Camera-type eye (tissue), 1 donor: ENCODE results near the gene TAF5L. TPM values are rescaled to one million over a fixed set of nuclear protein-coding genes. Genes with fewer than 3 reads are reported as not detected.

Experiments used
- total RNA-seq: library from RNA; depleted of rRNA; stranded (reverse); fragments of >200 nt; gene quantifications from one replicate; pipeline ENCODE4 v1.2.3, GENCODE V29; 2014

TAF5L gene
- total RNA-seq: 13.8 TPM

GRCh38 chr1:229625915-229626831 lies at the start of gene TAF5L, which contains the start of gene URB2:
Gene TAF5L (minus strand): TSS chr1:229626122. CDS start chr1:229614482, 11,640 bp downstream.
Gene URB2 (plus strand): TSS chr1:229626247. CDS start chr1:229627634, 1,387 bp downstream.

GRCh38 chr1:229558460-229559335 lies 67.2 kb downstream of the TAF5L start, which contains the start of gene ABCB10:
Gene ABCB10 (minus strand): TSS chr1:229558707. CDS start chr1:229558652, 55 bp downstream.

Other genes starting within 250 kb of the TAF5L start
- gene ACTA1, start 192.0 kb downstream of the TAF5L start, total RNA-seq: 82.8 TPM
- gene NUP133, start 117.8 kb downstream of the TAF5L start, total RNA-seq: 59.9 TPM
- gene ABCB10, start 67.4 kb downstream of the TAF5L start, total RNA-seq: 22.5 TPM
- 13.5 TPM for gene URB2, start 125 bp upstream of the TAF5L start, total RNA-seq